GM12865 (cell line): ENCODE measurements around the gene CCL1.

Source experiments
- DNase-seq: peaks from one replicate; pipeline ENCODE4 v3.0.0; 2010; ENCODE audit warnings: low read depth
- H3K4me3 ChIP-seq: 2 replicates; pipeline ENCODE4 v1.5.1; 2011; ENCODE audit warnings: mild to moderate bottlenecking, low read depth, low read length, control low read depth
- CTCF ChIP-seq: IDR thresholded peaks from 2 replicates; pipeline ENCODE4 v1.5.1; 2011; ENCODE audit warnings: low read length, control low read depth, low read depth, inconsistent platforms; ENCODE audit not compliant: insufficient read depth; ENCODE audit errors: missing control alignments

Gene CCL1

GRCh38 chr17:34384271-34384670 is 21.2 kb upstream of the CCL1 start:
- no peak for TF ChIP-seq CTCF
- no peak overlapping the region for H3K4me3 ChIP-seq
- no peak for DNase-seq

GRCh38 chr17:34383216-34383615 is 20.2 kb upstream of the CCL1 start:
- H3K4me3 ChIP-seq, result no peak overlapping the region
- no peak for TF ChIP-seq CTCF
- no peak for DNase-seq

- no peak overlapping the region for H3K4me3 ChIP-seq
- peak; percentile 2 for TF ChIP-seq CTCF
- DNase-seq, result peak; percentile 76
Measured at GRCh38 chr17:34382621-34383124, 19.6 kb upstream of the CCL1 start.

GRCh38 chr17:34379868-34380267 is 16.8 kb upstream of the CCL1 start:
- no peak overlapping the region for H3K4me3 ChIP-seq
- DNase-seq, result no peak
- TF ChIP-seq CTCF, result no peak

- TF ChIP-seq CTCF, result no peak
- peak; percentile 88 for DNase-seq
- no peak overlapping the region for H3K4me3 ChIP-seq
Measured at GRCh38 chr17:34378664-34379101, 15.7 kb upstream of the CCL1 start.

DNA sequence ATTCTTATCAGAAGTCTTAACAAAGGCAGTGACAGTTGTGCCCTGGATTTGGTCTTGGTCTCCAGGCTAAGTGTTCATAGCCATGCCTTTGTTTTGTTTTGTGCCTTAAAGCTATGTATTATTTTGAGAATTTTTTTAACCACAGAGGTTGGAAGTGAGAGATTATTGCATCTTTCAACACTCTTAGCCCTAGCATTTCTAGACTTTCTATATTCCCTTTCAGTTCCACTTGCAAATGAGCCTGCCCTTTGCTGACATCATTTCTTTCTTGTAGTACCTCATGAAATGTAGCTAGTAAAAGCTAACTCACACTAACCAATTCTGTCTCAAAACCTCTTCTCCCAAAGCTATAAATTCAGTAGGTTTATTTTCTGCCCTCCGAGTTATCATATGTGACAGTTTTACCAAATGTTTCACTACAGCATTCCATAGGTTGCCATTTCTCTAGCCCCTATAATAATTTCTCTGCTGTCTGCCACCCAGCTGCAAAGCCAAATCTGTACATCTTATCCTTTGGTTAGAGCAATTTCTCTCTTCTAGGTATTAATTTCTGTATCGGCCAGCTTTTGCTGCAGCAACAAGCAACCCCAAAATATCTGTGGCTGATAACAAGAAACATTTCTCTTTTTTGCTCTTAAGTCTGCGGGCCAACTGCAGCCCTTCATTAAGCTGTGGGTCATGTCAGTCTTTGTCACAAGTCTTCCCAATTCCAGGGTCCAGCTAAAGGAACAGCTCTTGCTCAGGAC is 14.2 kb upstream of the CCL1 start:
- H3K4me3 ChIP-seq, result no peak overlapping the region
- no peak for TF ChIP-seq CTCF
- peak; percentile 74 for DNase-seq

GRCh38 chr17:34375426-34375997 is 12.5 kb upstream of the CCL1 start:
- DNase-seq, result no peak
- H3K4me3 ChIP-seq, result no peak overlapping the region
- TF ChIP-seq CTCF, result no peak
